ENCODE data around the gene SLC13A4. TPM values are rescaled to one million over a fixed set of nuclear protein-coding genes. Genes with fewer than 3 reads are reported as not detected.

SLC13A4 gene
- total and polyA plus RNA-seq, 2 donors (not counting 3 experiments of a cell fraction or from before 2014, with no cell fraction given): not detected

DNA sequence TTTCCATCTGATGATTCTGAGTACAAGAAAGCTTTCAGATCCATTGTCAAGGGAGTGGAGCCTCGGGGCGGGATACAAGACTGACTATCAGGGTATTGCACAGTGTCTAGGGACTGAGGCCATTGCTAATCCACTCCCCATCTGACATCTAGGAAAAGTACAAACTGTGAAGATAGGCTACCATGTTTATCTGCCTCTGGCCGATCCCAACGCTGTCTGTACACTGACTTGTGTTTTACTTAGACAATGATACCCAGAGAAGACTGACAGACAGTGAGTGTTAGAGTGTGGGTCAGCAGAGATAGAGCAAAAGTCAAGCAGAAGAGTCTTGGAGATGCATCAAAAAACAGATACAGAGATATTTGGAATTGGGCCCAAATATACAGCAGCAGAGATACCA is 3.1 kb upstream of the SLC13A4 start:
- Histone ChIP-seq H3K9ac (replicated peaks; ENCODE audit: extremely low read depth, insufficient read depth, low read length) (no peak overlapping the region), H3K4me3 (replicated peaks in 1 of 3; ENCODE audit: insufficient read depth in 1 of 3, low read depth in 1 of 3, low read length in 3 of 3) (no peak overlapping the region), H3K27me3 (ENCODE audit: control insufficient read depth in 2 of 2, insufficient read depth in 2 of 2, low read length in 2 of 2) (peaks cover 0 to 3% of the 10 kb centered on the region in 2 experiments), H3K9me3 (replicated peaks; ENCODE audit: control insufficient read depth, insufficient read depth, low read length) (no peaks in the 10 kb centered on the region), H3K27ac (ENCODE audit: insufficient read depth, low read depth, low read length) (no peak overlapping the region), H3K79me2 (ENCODE audit: control insufficient read depth, insufficient read depth, low read length) (no peaks in the 10 kb centered on the region), H3K4me1 (ENCODE audit: control insufficient read depth, extremely low read depth, insufficient read depth, low read length) (no peaks in the 10 kb centered on the region), H2AFZ (ENCODE audit: low read depth, low read length) (no peak overlapping the region), H3K9me1 (replicated peaks; ENCODE audit: control insufficient read depth, extremely low read depth, insufficient read depth, low read length) (no peaks in the 10 kb centered on the region), H3K4me2 (ENCODE audit: insufficient read depth, low read length) (no peak overlapping the region), H3K36me3 (ENCODE audit: control insufficient read depth in 2 of 2, extremely low read depth in 1 of 2, insufficient read depth in 2 of 2, low read length in 2 of 2) (no peaks in the 10 kb centered on the region), H4K20me1 (replicated peaks; ENCODE audit: control insufficient read depth, extremely low read depth, insufficient read depth, low read length) (no peaks in the 10 kb centered on the region)
- TF ChIP-seq, protein P1, sequence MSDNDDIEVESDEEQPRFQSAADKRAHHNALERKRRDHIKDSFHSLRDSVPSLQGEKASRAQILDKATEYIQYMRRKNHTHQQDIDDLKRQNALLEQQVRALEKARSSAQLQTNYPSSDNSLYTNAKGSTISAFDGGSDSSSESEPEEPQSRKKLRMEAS (IDR thresholded peaks at IDR 0.05; ENCODE audit: insufficient read depth, insufficient read length): no peak
- TF ChIP-seq GATA2 (IDR thresholded peaks at IDR 0.05; ENCODE audit: insufficient read depth, insufficient read length, low read depth, low read length): no peak
- intact Hi-C loops (cut with micrococcal nuclease) (no loop called here), dilution Hi-C loops (cut with MboI; ENCODE audit: extremely low pct_ligation_motif_present, low sequenced_read_pairs) (no loop called here)
- CTCF ChIA-PET: no interaction called here
- POLR2A ChIA-PET: no interaction called here
- no TSS peak for BruUV-seq (replicated peaks)
- no peak for DNase-seq (ENCODE audit: low read depth, low spot score)
- no peak for FAIRE-seq

GRCh38 chr7:135729230-135729629 is 1.2 kb upstream of the SLC13A4 start:
- CTCF ChIA-PET: no interaction called here
- FAIRE-seq: no peak
- H3K4me2 ChIP-seq (ENCODE audit: insufficient read depth, low read length): no peak overlapping the region
- POLR2A ChIA-PET: no interaction called here
- H3K36me3 ChIP-seq (ENCODE audit: control insufficient read depth in 2 of 2, extremely low read depth in 1 of 2, insufficient read depth in 2 of 2, low read length in 2 of 2): no peaks in the 10 kb centered on the region
- no peak for TF ChIP-seq MYC (IDR thresholded peaks at IDR 0.05; ENCODE audit: low read depth, low read length)
- no peak for TF ChIP-seq JUN (IDR thresholded peaks at IDR 0.05; ENCODE audit: borderline replicate concordance, insufficient read depth, insufficient read length, low read depth)
- no peak for TF ChIP-seq POLR2AphosphoS5 (IDR thresholded peaks at IDR 0.05; ENCODE audit: insufficient read depth, low read depth, low read length)
- intact Hi-C loops (cut with micrococcal nuclease): no loop called here
- DNase-seq (ENCODE audit: low read depth, low spot score): no peak
- dilution Hi-C loops (cut with MboI; ENCODE audit: extremely low pct_ligation_motif_present, low sequenced_read_pairs): no loop called here
- no peak overlapping the region for H2AFZ ChIP-seq (ENCODE audit: low read depth, low read length)
- H3K9me3 ChIP-seq (replicated peaks; ENCODE audit: control insufficient read depth, insufficient read depth, low read length): no peaks in the 10 kb centered on the region
- H3K4me1 ChIP-seq (ENCODE audit: control insufficient read depth, extremely low read depth, insufficient read depth, low read length): no peaks in the 10 kb centered on the region
- no peaks in the 10 kb centered on the region for H4K20me1 ChIP-seq (replicated peaks; ENCODE audit: control insufficient read depth, extremely low read depth, insufficient read depth, low read length)
- no TSS peak for BruUV-seq (replicated peaks)
- H3K9me1 ChIP-seq (replicated peaks; ENCODE audit: control insufficient read depth, extremely low read depth, insufficient read depth, low read length): no peaks in the 10 kb centered on the region
- H3K4me3 ChIP-seq (replicated peaks in 1 of 3; ENCODE audit: insufficient read depth in 1 of 3, low read depth in 1 of 3, low read length in 3 of 3): no peak overlapping the region
- no peaks in the 10 kb centered on the region for H3K79me2 ChIP-seq (ENCODE audit: control insufficient read depth, insufficient read depth, low read length)
- H3K9ac ChIP-seq (replicated peaks; ENCODE audit: extremely low read depth, insufficient read depth, low read length): no peak overlapping the region
- H3K27ac ChIP-seq (ENCODE audit: insufficient read depth, low read depth, low read length): no peak overlapping the region
- H3K27me3 ChIP-seq (ENCODE audit: control insufficient read depth in 2 of 2, insufficient read depth in 2 of 2, low read length in 2 of 2): peaks cover 0 to 3% of the 10 kb centered on the region in 2 experiments
